Measurements from ENCODE around the gene DUOX1.

- TF ChIP-seq POLR2A (IDR thresholded peaks at IDR 0.05) (no peak), CTCF (IDR thresholded peaks at IDR 0.05) (no peak), EP300 (IDR thresholded peaks at IDR 0.05) (no peak)
These were observed 37.9 kb downstream of the DUOX1 start for GRCh38 chr15:45167631-45168205.

Measured in sigmoid colon (tissue), 4 donors.